H9 (cell line): ENCODE measurements around the gene SAMD7. TPM values are rescaled to one million over a fixed set of nuclear protein-coding genes. Genes with fewer than 3 reads are reported as not detected.

Experiments
- DNase-seq: peaks from one replicate; pipeline ENCODE4 v3.0.0-alpha.2; 2017
- H2AFZ ChIP-seq: one replicate; pipeline ENCODE4 v1.6.1; 2013; ENCODE audit warnings: mild to moderate bottlenecking, low read length, control low read depth, moderate library complexity
- H2AK5ac ChIP-seq: 2 replicates; pipeline ENCODE4 v1.6.1; 2013; ENCODE audit warnings: low read length, control low read depth, mixed read lengths; ENCODE audit not compliant: insufficient read length
- H2BK120ac ChIP-seq: one replicate; pipeline ENCODE4 v1.6.1; 2013; ENCODE audit warnings: low read depth, mild to moderate bottlenecking, low read length, control low read depth, inconsistent platforms; ENCODE audit not compliant: poor library complexity, severe bottlenecking
- H2BK12ac ChIP-seq: 2 replicates; pipeline ENCODE4 v1.6.1; 2013; ENCODE audit warnings: low read length, control low read depth, mixed read lengths, low read depth; ENCODE audit not compliant: insufficient read length
- H2BK15ac ChIP-seq: 2 replicates; pipeline ENCODE4 v1.6.1; 2013; ENCODE audit warnings: low read depth, low read length, control low read depth
- H2BK20ac ChIP-seq: one replicate; pipeline ENCODE4 v1.6.1; 2013; ENCODE audit warnings: low read depth, mild to moderate bottlenecking, low read length, control low read depth, inconsistent platforms; ENCODE audit not compliant: poor library complexity, severe bottlenecking
- H2BK5ac ChIP-seq: 2 replicates; pipeline ENCODE4 v1.6.1; 2013; ENCODE audit warnings: low read length, control low read depth, mixed read lengths; ENCODE audit not compliant: insufficient read length
- H3K14ac ChIP-seq: 2 replicates; pipeline ENCODE4 v1.6.1; 2013; ENCODE audit warnings: low read length, control low read depth; ENCODE audit not compliant: insufficient read depth
- H3K18ac ChIP-seq: 2 replicates; pipeline ENCODE4 v1.6.1; 2013; ENCODE audit warnings: low read depth, mild to moderate bottlenecking, mixed read lengths, low read length, control low read depth; ENCODE audit not compliant: insufficient read length
- H3K23ac ChIP-seq: 2 replicates; pipeline ENCODE4 v1.6.1; 2013; ENCODE audit warnings: low read length, control low read depth, mixed read lengths, low read depth; ENCODE audit not compliant: insufficient read length
- H3K23me2 ChIP-seq: 2 replicates; pipeline ENCODE4 v1.6.1; 2013; ENCODE audit warnings: low read depth, mild to moderate bottlenecking, mixed read lengths, low read length, control low read depth; ENCODE audit not compliant: insufficient read length, poor library complexity, severe bottlenecking
- H3K27ac ChIP-seq: 2 replicates; pipeline ENCODE4 v1.5.1; 2013; ENCODE audit warnings: low read length, control low read depth, mixed read lengths, low read depth; ENCODE audit not compliant: insufficient read length
- H3K27me3 ChIP-seq: 2 replicates; pipeline ENCODE4 v1.6.1; 2013; ENCODE audit warnings: low read length, control low read depth, inconsistent platforms; ENCODE audit not compliant: insufficient read depth
- H3K4ac ChIP-seq: 2 replicates; pipeline ENCODE4 v1.6.1; 2013; ENCODE audit warnings: low read depth, mild to moderate bottlenecking, control low read depth, inconsistent platforms, low read length, moderate library complexity
- H3K4me1 ChIP-seq: 2 replicates; pipeline ENCODE4 v1.6.1; 2013; ENCODE audit warnings: low read length, control low read depth, inconsistent platforms; ENCODE audit not compliant: insufficient read depth
- H3K4me2 ChIP-seq: 2 replicates; pipeline ENCODE4 v1.6.1; 2013; ENCODE audit warnings: low read length, control low read depth, mixed read lengths; ENCODE audit not compliant: insufficient read length, insufficient read depth
- H3K56ac ChIP-seq: 2 replicates; pipeline ENCODE4 v1.6.1; 2013; ENCODE audit warnings: low read depth, mild to moderate bottlenecking, mixed read lengths, low read length, control low read depth; ENCODE audit not compliant: insufficient read length
- H3K79me1 ChIP-seq: 2 replicates; pipeline ENCODE4 v1.6.1; 2013; ENCODE audit warnings: low read depth, mild to moderate bottlenecking, moderate library complexity, low read length, control low read depth, inconsistent platforms; ENCODE audit not compliant: insufficient read depth, poor library complexity, severe bottlenecking
- H3K79me2 ChIP-seq: 2 replicates; pipeline ENCODE4 v1.6.1; 2013; ENCODE audit warnings: low read length, control low read depth, inconsistent platforms; ENCODE audit not compliant: insufficient read depth
- H3K9ac ChIP-seq: 2 replicates; pipeline ENCODE4 v1.6.1; 2013; ENCODE audit warnings: low read length, control low read depth, mixed read lengths; ENCODE audit not compliant: insufficient read length; ENCODE audit errors: extremely low read depth
- H3K9me3 ChIP-seq: one replicate; pipeline ENCODE4 v1.6.1; 2013; ENCODE audit warnings: low read depth, low read length, inconsistent platforms; ENCODE audit not compliant: control insufficient read depth
- H3T11ph ChIP-seq: one replicate; pipeline ENCODE4 v1.6.1; 2013; ENCODE audit warnings: mild to moderate bottlenecking, low read length, control low read depth, inconsistent platforms
- H4K20me1 ChIP-seq: one replicate; pipeline ENCODE4 v1.6.1; 2013; ENCODE audit not compliant: control insufficient read depth, insufficient read length, insufficient read depth
- H4K5ac ChIP-seq: 2 replicates; pipeline ENCODE4 v1.6.1; 2013; ENCODE audit warnings: low read depth, mild to moderate bottlenecking, mixed read lengths, low read length, control low read depth; ENCODE audit not compliant: insufficient read length
- H4K8ac ChIP-seq: replicated peaks from 2 replicates; pipeline ENCODE4 v1.6.1; 2013; ENCODE audit warnings: low read length, control low read depth, mixed read lengths, low read depth; ENCODE audit not compliant: insufficient read length
- H4K91ac ChIP-seq: 2 replicates; pipeline ENCODE4 v1.6.1; 2013; ENCODE audit warnings: low read depth, mild to moderate bottlenecking, moderate library complexity, mixed read lengths, low read length, control low read depth; ENCODE audit not compliant: insufficient read length
- H3K27ac Mint-ChIP-seq, 3 experiments: 2 replicates in 2 of 3; 3 replicates in 1 of 3; pipeline ENCODE4 v1.8.0; 2020 to 2021; ENCODE audit warnings: mixed read lengths in 3 of 3, mild to moderate bottlenecking in 1 of 3, moderate library complexity in 1 of 3
- H3K27me3 Mint-ChIP-seq: 2 replicates; pipeline ENCODE4 v1.8.0; 2021; ENCODE audit warnings: low read depth, mild to moderate bottlenecking, moderate library complexity, mixed read lengths
- H3K36me3 Mint-ChIP-seq, 3 experiments: 2 replicates in 2 of 3; 3 replicates in 1 of 3; pipeline ENCODE4 v1.8.0; 2020 to 2021; ENCODE audit warnings: low read depth in 3 of 3, mixed read lengths in 3 of 3; ENCODE audit not compliant: insufficient read depth in 1 of 3
- H3K4me1 Mint-ChIP-seq, 2 experiments: 2 replicates each; pipeline ENCODE4 v1.8.0; 2020; ENCODE audit warnings: mixed read lengths in 2 of 2
- H3K4me3 Mint-ChIP-seq, 2 experiments: 2 replicates in 1 of 2; 3 replicates in 1 of 2; pipeline ENCODE4 v1.8.0; 2020 to 2021; ENCODE audit warnings: mild to moderate bottlenecking in 2 of 2, mixed read lengths in 2 of 2, moderate library complexity in 1 of 2
- H3K9me3 Mint-ChIP-seq, 2 experiments: 2 replicates in 1 of 2; 3 replicates in 1 of 2; pipeline ENCODE4 v1.8.0; 2020; ENCODE audit warnings: mild to moderate bottlenecking in 2 of 2, mixed read lengths in 2 of 2, moderate library complexity in 1 of 2
- WGBS: extraction: QIAGEN DNeasy Blood & Tissue Kit; methylation state at CpG from one replicate; pipeline ENCODE4 v1.1.7; 2013; ENCODE audit warnings: missing lambda C conversion rate, low lambda C conversion rate, mixed read lengths; ENCODE audit not compliant: insufficient read length; ENCODE audit errors: extremely low coverage; 5-methylcytosine and 5-hydroxymethylcytosine counted together
- total RNA-seq: library from RNA; stranded (reverse); gene quantifications from 2 replicates; pipeline ENCODE4 v1.2.1, GENCODE V29; 2021
- TF ChIP-seq, protein P1 (sequence below): fragments of 200-600 bp; sonication (generic); conservative IDR thresholded peaks from 3 replicates; pipeline ENCODE4 v1.8.0; 2021; ENCODE audit warnings: antibody characterized with exemption, mild to moderate bottlenecking

Gene SAMD7
- total RNA-seq, 1 experiment from 2014 or later: not detected

DNA sequence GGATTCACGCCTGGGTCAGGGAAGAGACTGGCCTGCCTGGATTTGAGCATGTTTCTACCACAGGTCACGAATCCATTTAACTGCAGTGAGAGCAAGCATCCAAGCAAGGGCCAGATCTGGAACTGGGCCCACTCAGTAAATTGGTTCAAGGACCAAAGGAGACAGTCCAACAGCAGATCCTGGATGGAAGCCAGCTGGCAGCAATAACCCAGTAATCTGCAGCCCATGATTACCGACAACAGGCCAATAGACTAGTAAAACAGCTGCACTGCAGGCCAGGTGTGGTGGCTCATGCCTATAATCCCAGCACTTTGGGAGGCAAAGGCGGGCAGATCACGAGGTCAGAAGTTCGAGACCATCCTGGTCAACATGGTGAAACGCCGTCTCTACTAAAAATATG lies 11.8 kb downstream of the SAMD7 start:
- H2BK20ac ChIP-seq: no peak overlapping the region
- TF ChIP-seq, protein P1, sequence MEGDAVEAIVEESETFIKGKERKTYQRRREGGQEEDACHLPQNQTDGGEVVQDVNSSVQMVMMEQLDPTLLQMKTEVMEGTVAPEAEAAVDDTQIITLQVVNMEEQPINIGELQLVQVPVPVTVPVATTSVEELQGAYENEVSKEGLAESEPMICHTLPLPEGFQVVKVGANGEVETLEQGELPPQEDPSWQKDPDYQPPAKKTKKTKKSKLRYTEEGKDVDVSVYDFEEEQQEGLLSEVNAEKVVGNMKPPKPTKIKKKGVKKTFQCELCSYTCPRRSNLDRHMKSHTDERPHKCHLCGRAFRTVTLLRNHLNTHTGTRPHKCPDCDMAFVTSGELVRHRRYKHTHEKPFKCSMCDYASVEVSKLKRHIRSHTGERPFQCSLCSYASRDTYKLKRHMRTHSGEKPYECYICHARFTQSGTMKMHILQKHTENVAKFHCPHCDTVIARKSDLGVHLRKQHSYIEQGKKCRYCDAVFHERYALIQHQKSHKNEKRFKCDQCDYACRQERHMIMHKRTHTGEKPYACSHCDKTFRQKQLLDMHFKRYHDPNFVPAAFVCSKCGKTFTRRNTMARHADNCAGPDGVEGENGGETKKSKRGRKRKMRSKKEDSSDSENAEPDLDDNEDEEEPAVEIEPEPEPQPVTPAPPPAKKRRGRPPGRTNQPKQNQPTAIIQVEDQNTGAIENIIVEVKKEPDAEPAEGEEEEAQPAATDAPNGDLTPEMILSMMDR: no peak
- no peak overlapping the region for H3K9ac ChIP-seq
- no peaks in the 10 kb centered on the region for H3K23me2 ChIP-seq
- H3K79me1 ChIP-seq: no peaks in the 10 kb centered on the region
- no peaks in the 10 kb centered on the region for H3K9me3 ChIP-seq
- Mint-ChIP-seq H3K4me3 (no peak overlapping the region), H3K9me3 (no peaks in the 10 kb centered on the region), H3K27me3 (no peaks in the 10 kb centered on the region), H3K4me1 (0 out of 4 replicates have a peak, but pooled peaks cover 0 to 3% of the 10 kb centered on the region in 2 experiments), H3K27ac (no peak overlapping the region), H3K36me3 (no peaks in the 10 kb centered on the region)
- H2BK120ac ChIP-seq: no peak overlapping the region
- no peaks in the 10 kb centered on the region for H4K20me1 ChIP-seq
- no peak overlapping the region for H2BK12ac ChIP-seq
- no peak overlapping the region for H2AFZ ChIP-seq
- H3K56ac ChIP-seq: no peak overlapping the region
- no peak overlapping the region for H3K4ac ChIP-seq
- H3T11ph ChIP-seq: no peak overlapping the region
- no CpG with 5 or more reads among the region's 8 CpGs for whole genome bisulfite sequencing
- H3K27me3 ChIP-seq: no peaks in the 10 kb centered on the region
- no peak overlapping the region for H3K23ac ChIP-seq
- H3K14ac ChIP-seq: no peak overlapping the region
- H2BK5ac ChIP-seq: no peak overlapping the region
- H3K79me2 ChIP-seq: no peaks in the 10 kb centered on the region
- H2AK5ac ChIP-seq: no peak overlapping the region
- DNase-seq: no peak
- no peaks in the 10 kb centered on the region for H3K4me1 ChIP-seq
- no peak overlapping the region for H4K5ac ChIP-seq
- H3K4me2 ChIP-seq: no peak overlapping the region
- H2BK15ac ChIP-seq: no peak overlapping the region
- no peak overlapping the region for H3K27ac ChIP-seq
- no peak overlapping the region for H3K18ac ChIP-seq
- H4K8ac ChIP-seq: no peak overlapping the region
- no peak overlapping the region for H4K91ac ChIP-seq
